ENCODE data around the gene PCYT1A. TPM values are rescaled to one million over a fixed set of nuclear protein-coding genes. Genes with fewer than 3 reads are reported as not detected.

PCYT1A gene
- total and polyA plus RNA-seq, 12 donors: 20.8 to 111 (median 73.9) TPM

- 69 to 77% (median 73%) methylated on average over 11 of the region's 11 CpGs for WGBS, 4 donors
- intact Hi-C loops (cut with DNase I): no loop called here
- DNase-seq: no peak
- H3K9me3 ChIP-seq (replicated peaks in 1 of 3): no peaks in the 10 kb centered on the region
- H3K4me3 ChIP-seq: no peak overlapping the region
- no peaks in the 10 kb centered on the region for H3K27me3 ChIP-seq
- no peaks in the 10 kb centered on the region for H3K4me1 ChIP-seq (replicated peaks in 1 of 2)
- H3K36me3 ChIP-seq (replicated peaks in 1 of 2): no peaks in the 10 kb centered on the region
- H3K27ac ChIP-seq: no peak overlapping the region
- TF ChIP-seq POLR2A (IDR thresholded peaks at IDR 0.05): no peak
- TF ChIP-seq CTCF (IDR thresholded peaks at IDR 0.05): no peak
These were observed 36.2 kb upstream of the PCYT1A start for GRCh38 chr3:196323691-196324090.

- H3K4me3 ChIP-seq: no peak overlapping the region
- H3K9me3 ChIP-seq (replicated peaks in 1 of 3): no peaks in the 10 kb centered on the region
- no peaks in the 10 kb centered on the region for H3K36me3 ChIP-seq (replicated peaks in 1 of 2)
- no peak overlapping the region for H3K27ac ChIP-seq
- no peaks in the 10 kb centered on the region for H3K4me1 ChIP-seq (replicated peaks in 1 of 2)
- WGBS, 4 donors: 91 to 97% (median 95%) methylated on average over 4 of the region's 4 CpGs
- H3K27me3 ChIP-seq: no peaks in the 10 kb centered on the region
- intact Hi-C loops (cut with DNase I): no loop called here
- TF ChIP-seq CTCF (IDR thresholded peaks at IDR 0.05) (no peak), POLR2A (IDR thresholded peaks at IDR 0.05) (no peak)
- no peak for DNase-seq
These were observed 35.5 kb upstream of the PCYT1A start for GRCh38 chr3:196323016-196323415.

- H3K27ac ChIP-seq: no peak overlapping the region
- H3K4me1 ChIP-seq (replicated peaks in 1 of 2): no peaks in the 10 kb centered on the region
- H3K27me3 ChIP-seq: no peaks in the 10 kb centered on the region
- 74 to 90% (median 82%) methylated on average over 11 of the region's 11 CpGs for WGBS, 4 donors
- no peaks in the 10 kb centered on the region for H3K36me3 ChIP-seq (replicated peaks in 1 of 2)
- intact Hi-C loops (cut with DNase I): no loop called here
- peak in 1 of 7 donors; percentile 22 for DNase-seq
- no peaks in the 10 kb centered on the region for H3K9me3 ChIP-seq (replicated peaks in 1 of 3)
- no peak overlapping the region for H3K4me3 ChIP-seq
- TF ChIP-seq CTCF (IDR thresholded peaks at IDR 0.05): no peak
- TF ChIP-seq POLR2A (IDR thresholded peaks at IDR 0.05): no peak
These were observed 33.6 kb upstream of the PCYT1A start for GRCh38 chr3:196321162-196321561.

- Histone ChIP-seq H3K27ac (no peak overlapping the region), H3K9me3 (replicated peaks in 1 of 3) (no peaks in the 10 kb centered on the region), H3K27me3 (no peaks in the 10 kb centered on the region), H3K4me3 (no peak overlapping the region), H3K36me3 (replicated peaks in 1 of 2) (no peaks in the 10 kb centered on the region), H3K4me1 (replicated peaks in 1 of 2) (no peaks in the 10 kb centered on the region)
- 65 to 93% (median 87%) methylated on average over 3 of the region's 3 CpGs; no CpG with 5 or more reads in 1 of the 4 donors for WGBS, 4 donors
- DNase-seq: no peak
- intact Hi-C loops (cut with DNase I): no loop called here
- TF ChIP-seq POLR2A (IDR thresholded peaks at IDR 0.05): no peak
- TF ChIP-seq CTCF (IDR thresholded peaks at IDR 0.05): no peak
These were observed 32.6 kb upstream of the PCYT1A start for GRCh38 chr3:196320137-196320536.
